ENCODE results near the gene BAMBI.
A peak's percentile ranks its signal among the peaks of the same experiment; 100 is the strongest.

Gene BAMBI, protein sequence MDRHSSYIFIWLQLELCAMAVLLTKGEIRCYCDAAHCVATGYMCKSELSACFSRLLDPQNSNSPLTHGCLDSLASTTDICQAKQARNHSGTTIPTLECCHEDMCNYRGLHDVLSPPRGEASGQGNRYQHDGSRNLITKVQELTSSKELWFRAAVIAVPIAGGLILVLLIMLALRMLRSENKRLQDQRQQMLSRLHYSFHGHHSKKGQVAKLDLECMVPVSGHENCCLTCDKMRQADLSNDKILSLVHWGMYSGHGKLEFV

GRCh38 chr10:28676968-28677887 lies at the start of gene BAMBI:
Gene BAMBI (plus strand): TSS chr10:28677521. CDS start chr10:28677898, 377 bp downstream.
- CTCF ChIA-PET = interaction anchor here (0.6 to 5.5 kb wide), 26 partner anchors 8 to 627 kb away, joined by 3 to 40 read pairs (median 4); no protein-coding TSS in a partner anchor
- DNase-seq (ENCODE audit: low read depth, low spot score) = no peak
- POLR2A ChIA-PET = interaction anchor here (0.6 to 1.3 kb wide), 3 partner anchors 44 to 464 kb away, joined by 3 to 4 read pairs (median 3); no protein-coding TSS in a partner anchor
- TF ChIP-seq, protein P1, sequence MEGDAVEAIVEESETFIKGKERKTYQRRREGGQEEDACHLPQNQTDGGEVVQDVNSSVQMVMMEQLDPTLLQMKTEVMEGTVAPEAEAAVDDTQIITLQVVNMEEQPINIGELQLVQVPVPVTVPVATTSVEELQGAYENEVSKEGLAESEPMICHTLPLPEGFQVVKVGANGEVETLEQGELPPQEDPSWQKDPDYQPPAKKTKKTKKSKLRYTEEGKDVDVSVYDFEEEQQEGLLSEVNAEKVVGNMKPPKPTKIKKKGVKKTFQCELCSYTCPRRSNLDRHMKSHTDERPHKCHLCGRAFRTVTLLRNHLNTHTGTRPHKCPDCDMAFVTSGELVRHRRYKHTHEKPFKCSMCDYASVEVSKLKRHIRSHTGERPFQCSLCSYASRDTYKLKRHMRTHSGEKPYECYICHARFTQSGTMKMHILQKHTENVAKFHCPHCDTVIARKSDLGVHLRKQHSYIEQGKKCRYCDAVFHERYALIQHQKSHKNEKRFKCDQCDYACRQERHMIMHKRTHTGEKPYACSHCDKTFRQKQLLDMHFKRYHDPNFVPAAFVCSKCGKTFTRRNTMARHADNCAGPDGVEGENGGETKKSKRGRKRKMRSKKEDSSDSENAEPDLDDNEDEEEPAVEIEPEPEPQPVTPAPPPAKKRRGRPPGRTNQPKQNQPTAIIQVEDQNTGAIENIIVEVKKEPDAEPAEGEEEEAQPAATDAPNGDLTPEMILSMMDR (IDR thresholded peaks at IDR 0.05; ENCODE audit: insufficient read depth, low read length, missing control alignments) = peak; percentile 79
- H3K4me3 ChIP-seq (ENCODE audit: low read depth, low read length) = peak within 1 kb of the TSS; percentile 81

DNA sequence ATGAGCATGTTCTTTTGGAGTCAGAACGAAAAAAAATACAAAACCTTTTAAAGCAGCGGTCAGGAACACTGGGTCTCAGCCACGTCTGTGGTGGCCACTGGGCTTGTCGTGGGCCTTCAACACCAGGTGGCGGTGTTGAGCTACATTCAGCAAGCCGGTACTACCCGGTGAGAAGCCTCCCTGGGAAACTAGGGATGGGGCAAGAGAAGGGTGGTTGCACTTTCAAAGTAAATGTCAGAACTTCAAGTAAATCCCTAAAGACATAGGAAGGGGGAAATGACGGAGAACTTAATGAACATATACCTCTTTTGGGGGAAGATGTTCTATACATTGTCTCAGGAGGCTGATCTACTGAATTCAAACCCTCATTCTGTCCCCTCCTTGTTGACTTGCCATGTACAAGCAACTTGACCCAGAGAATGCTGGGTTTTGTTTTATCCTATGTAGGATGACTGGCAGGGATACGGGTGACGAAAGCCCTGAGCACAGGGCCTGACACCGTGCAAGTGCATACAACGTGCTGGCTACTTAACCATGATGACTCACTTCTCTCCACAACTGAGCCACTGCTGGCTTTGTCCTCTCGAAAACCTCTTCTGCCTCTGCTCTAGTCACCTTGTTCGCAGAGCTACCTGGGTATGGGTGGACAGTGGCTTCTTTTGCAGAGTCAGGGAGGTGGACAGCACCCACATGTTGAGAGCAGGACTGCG lies 49.0 kb upstream of the BAMBI start:
- DNase-seq (ENCODE audit: low read depth, low spot score) = peak; percentile 19
- TF ChIP-seq, protein P1 (IDR thresholded peaks at IDR 0.05; ENCODE audit: insufficient read depth, low read length, missing control alignments) = peak; percentile 91
- ChIA-PET POLR2A (interaction anchor here (1.1 kb wide), 1 partner anchor 96 kb away, joined by 3 read pairs; no protein-coding TSS in a partner anchor), CTCF (interaction anchor here (0.5 to 5.6 kb wide), 34 partner anchors 9 to 869 kb away, joined by 3 to 49 read pairs (median 3); no protein-coding TSS in a partner anchor)
- no peak overlapping the region for H3K4me3 ChIP-seq (ENCODE audit: low read depth, low read length)

DNA sequence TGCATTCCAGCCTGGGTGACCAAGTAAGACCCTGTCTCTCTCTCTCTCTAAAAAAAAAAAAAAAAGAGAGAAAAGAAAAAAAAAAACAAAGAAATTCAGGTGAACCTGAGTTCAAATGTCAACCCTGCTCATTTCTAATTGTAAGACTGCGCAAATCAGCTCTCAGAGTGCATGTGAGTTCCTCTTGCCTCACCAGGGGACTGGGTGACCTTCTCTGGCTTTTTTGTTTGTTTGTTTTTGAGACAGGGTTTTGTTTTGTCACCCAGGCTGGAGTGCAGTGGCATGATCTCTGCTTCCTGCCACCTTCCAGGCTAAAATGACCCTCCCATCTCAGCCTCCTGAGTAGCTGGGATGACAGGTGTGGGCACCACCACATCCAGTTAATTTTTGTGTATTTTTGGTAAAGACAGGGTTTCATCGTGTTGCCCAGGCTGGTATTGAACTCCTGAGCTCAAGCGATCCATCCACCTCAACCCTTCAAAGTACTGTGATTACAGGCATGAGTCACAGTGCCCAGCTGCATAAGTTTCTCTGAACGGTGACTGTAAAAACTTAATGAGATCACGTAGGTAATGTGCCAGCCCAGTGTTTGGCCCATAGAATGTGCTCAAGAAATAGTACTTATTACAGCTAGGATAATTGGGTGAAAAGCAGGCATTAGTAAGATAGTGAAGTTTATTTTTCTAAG lies 45.3 kb upstream of the BAMBI start:
- TF ChIP-seq, protein P1 (IDR thresholded peaks at IDR 0.05; ENCODE audit: insufficient read depth, low read length, missing control alignments) = no peak
- no peak for DNase-seq (ENCODE audit: low read depth, low spot score)
- no peak overlapping the region for H3K4me3 ChIP-seq (ENCODE audit: low read depth, low read length)
- ChIA-PET POLR2A (no interaction called here), CTCF (interaction anchor here (1.0 to 2.2 kb wide), 6 partner anchors 10 to 865 kb away, joined by 3 to 15 read pairs (median 4); no protein-coding TSS in a partner anchor)

GRCh38 chr10:28632584-28632945 lies 44.8 kb upstream of the BAMBI start:
- H3K4me3 ChIP-seq (ENCODE audit: low read depth, low read length) = no peak overlapping the region
- DNase-seq (ENCODE audit: low read depth, low spot score) = no peak
- TF ChIP-seq, protein P1 (IDR thresholded peaks at IDR 0.05; ENCODE audit: insufficient read depth, low read length, missing control alignments) = no peak
- ChIA-PET CTCF (interaction anchor here (1.0 to 2.2 kb wide), 6 partner anchors 9 to 864 kb away, joined by 3 to 15 read pairs (median 4); no protein-coding TSS in a partner anchor), POLR2A (no interaction called here)

- no peak overlapping the region for H3K4me3 ChIP-seq (ENCODE audit: low read depth, low read length)
- CTCF ChIA-PET = no interaction called here
- TF ChIP-seq, protein P1 (IDR thresholded peaks at IDR 0.05; ENCODE audit: insufficient read depth, low read length, missing control alignments) = no peak
- DNase-seq (ENCODE audit: low read depth, low spot score) = no peak
- POLR2A ChIA-PET = no interaction called here
These were observed 43.6 kb upstream of the BAMBI start for GRCh38 chr10:28633750-28634149.
